Retinal pigment epithelial cell (primary cell): ENCODE results near the gene TEX11.
A peak's percentile ranks its signal among the peaks of the same experiment; 100 is the strongest.
"Not testable (repeated sequence)": the region's sequence is repeated elsewhere in the genome, so short reads cannot be mapped to it uniquely, and the experiment has no call there.

Source experiments
- DNase-seq: peaks from one replicate; pipeline ENCODE4 v3.0.0-alpha.2; 2010; ENCODE audit warnings: low read depth
- H3K4me3 ChIP-seq: 2 replicates; pipeline ENCODE4 v1.5.1; 2011; ENCODE audit warnings: mild to moderate bottlenecking, low read length, control low read depth, moderate library complexity
- CTCF ChIP-seq: conservative IDR thresholded peaks from 2 replicates; pipeline ENCODE4 v1.5.1; 2011; ENCODE audit warnings: low read depth, low read length, control low read depth, inconsistent platforms

The TEX11 gene

DNA sequence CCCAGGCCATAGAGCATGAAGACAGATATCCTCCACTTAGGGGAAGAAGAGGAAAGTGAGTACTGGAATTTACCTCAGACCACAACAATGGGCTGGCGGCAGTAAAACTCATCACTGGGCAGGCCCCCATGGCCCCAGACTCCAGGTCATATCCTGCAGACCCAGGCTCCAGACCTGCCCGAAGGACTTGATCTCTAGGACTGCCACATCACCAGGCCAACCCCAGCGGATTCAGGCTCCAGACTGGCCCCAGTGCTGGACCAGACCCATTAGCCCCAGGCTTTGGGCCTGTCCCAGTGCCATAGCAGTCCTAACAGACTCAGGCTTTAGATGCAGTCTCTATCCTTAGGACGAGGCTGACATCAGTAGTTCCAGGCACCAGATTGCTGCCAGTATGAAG, 273.3 kb downstream of the TEX11 start:
- TF ChIP-seq CTCF: no peak
- H3K4me3 ChIP-seq: no peak overlapping the region
- no peak for DNase-seq

DNA sequence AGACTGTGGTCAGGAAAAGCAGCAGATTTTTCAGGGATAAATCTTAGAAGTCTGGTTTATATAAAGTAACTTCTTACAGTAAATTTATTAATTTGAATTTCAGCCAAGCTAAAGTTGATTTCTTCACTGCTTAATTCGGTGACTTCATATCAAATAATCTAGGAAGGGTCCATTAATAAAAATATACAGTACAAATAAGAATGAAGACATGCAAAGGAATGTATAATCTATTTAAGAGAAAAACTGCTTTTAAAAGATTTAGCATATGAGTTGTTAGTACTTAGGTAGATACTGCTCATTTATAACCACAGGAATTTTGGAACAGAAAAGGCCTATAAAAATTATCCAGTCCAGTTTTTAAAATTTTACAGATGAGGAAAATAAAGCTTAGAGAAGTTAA, 286.8 kb downstream of the TEX11 start:
- no peak for DNase-seq
- no peak overlapping the region for H3K4me3 ChIP-seq
- TF ChIP-seq CTCF: no peak

- DNase-seq: no peak
- no peak overlapping the region for H3K4me3 ChIP-seq
- TF ChIP-seq CTCF: no peak
These were observed 290.0 kb downstream of the TEX11 start for GRCh38 chrX:70618467-70618866.

DNA sequence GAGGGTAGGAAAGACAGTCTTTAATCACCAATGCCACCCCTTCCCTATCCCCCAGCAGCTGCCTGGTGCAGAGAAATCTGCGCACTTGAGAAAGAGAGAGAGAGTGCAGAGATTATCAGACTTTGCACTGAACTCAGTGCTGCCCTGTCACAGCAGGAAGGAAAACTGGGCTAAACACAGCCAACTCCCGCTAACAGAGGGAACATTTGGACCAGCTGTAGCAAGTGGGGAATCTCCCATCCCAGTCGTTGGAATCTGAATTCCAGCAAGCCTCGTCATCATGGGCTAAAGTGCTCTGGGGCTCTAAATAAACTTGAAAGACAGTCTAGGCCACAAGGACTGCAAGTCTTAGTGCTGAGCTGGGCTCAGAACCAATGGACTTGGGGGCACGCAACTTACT, 295.2 kb downstream of the TEX11 start:
- no peak overlapping the region for H3K4me3 ChIP-seq
- TF ChIP-seq CTCF: no peak
- DNase-seq: no peak

DNA sequence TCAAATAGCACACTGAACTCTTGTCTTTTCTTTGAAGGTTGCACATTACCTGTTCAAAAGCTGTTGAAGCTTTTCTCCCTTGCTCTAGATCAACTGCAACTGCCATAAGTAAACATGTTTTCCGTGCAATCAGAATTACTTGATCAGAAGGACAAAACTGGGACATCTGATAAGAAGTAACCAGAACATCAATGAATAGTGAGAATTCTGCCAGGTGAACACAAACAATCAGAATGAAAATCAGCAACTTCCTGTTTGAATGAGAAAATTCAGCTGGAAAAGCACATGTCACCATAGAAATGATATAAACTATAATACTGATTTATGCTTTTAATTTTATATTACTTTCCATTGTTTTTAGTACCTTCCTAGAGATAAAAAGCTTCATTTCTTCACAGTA, 303.2 kb downstream of the TEX11 start:
- no peak for DNase-seq
- no peak overlapping the region for H3K4me3 ChIP-seq
- TF ChIP-seq CTCF: no peak

- no peak for TF ChIP-seq CTCF
- H3K4me3 ChIP-seq: no peak overlapping the region
- DNase-seq: peak; percentile 14
These were observed 316.4 kb downstream of the TEX11 start for GRCh38 chrX:70592091-70592490.

GRCh38 chrX:70587158-70587557, 321.4 kb downstream of the TEX11 start:
- not testable (repeated sequence) for H3K4me3 ChIP-seq, DNase-seq

DNA sequence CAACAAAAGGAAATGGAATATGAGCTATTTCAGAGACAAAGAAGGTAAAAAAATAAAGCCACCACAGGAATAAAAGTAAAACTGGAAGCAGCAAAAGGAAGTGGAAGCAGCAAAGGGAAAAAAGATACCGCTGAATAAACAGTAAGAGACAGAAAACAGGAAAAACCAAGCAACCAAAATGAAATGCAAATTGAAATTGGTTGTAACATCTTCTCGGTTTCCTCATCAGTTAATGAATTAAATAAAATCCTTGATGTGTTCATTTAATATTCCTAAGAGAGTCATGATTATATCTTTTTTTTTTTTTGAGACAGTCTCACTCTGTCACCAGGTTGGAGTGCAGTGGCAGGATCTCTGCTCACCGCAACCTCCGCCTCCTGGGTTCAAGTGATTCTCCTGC, 331.1 kb downstream of the TEX11 start:
- H3K4me3 ChIP-seq: no peak overlapping the region
- no peak for TF ChIP-seq CTCF
- DNase-seq: no peak

GRCh38 chrX:70569922-70570576, 338.5 kb downstream of the TEX11 start:
- not testable (repeated sequence) for H3K4me3 ChIP-seq, DNase-seq
